Measurements from ENCODE around the gene CADM1.
"Not testable (repeated sequence)": the region's sequence is repeated elsewhere in the genome, so short reads cannot be mapped to it uniquely, and the experiment has no call there.

CADM1 gene

GRCh38 chr11:115475564-115475963 is 28.7 kb downstream of the CADM1 start:
- Mint-ChIP-seq H3K27me3 (no peaks in the 10 kb centered on the region), H3K27ac (no peak overlapping the region), H3K4me1 (ENCODE audit: low read depth) (no peaks in the 10 kb centered on the region), H3K4me3 (no peak overlapping the region), H3K36me3 (ENCODE audit: low read depth) (no peaks in the 10 kb centered on the region), H3K9me3 (no peaks in the 10 kb centered on the region)

- not testable (repeated sequence) for H3K4me3 Mint-ChIP-seq; H3K4me1 Mint-ChIP-seq (ENCODE audit: low read depth); H3K36me3 Mint-ChIP-seq (ENCODE audit: low read depth); H3K27ac Mint-ChIP-seq; H3K9me3 Mint-ChIP-seq; H3K27me3 Mint-ChIP-seq
Observed at GRCh38 chr11:115474306-115474705, 29.9 kb downstream of the CADM1 start.

DNA sequence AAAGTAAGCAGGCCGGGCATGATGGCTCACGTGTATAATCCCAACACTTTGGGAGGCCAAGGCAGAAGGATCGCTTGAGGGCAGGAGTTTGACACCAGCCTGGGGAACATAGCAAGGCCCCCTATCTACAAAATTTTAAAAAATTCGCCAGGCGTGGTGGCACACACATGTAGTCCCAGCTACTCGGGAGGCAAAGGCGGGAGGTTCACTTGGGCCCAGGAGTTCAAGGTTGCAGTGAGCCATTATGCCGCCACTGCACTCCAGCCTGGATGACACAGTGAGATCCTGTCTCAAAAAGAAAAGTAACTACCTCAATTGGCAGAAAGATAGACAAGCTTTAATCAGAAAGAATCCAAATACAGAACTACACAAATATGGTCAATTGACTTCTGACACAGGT is 31.0 kb downstream of the CADM1 start:
- Mint-ChIP-seq H3K36me3 (ENCODE audit: low read depth) (no peaks in the 10 kb centered on the region), H3K4me3 (no peak overlapping the region), H3K27ac (no peak overlapping the region), H3K9me3 (no peaks in the 10 kb centered on the region), H3K4me1 (ENCODE audit: low read depth) (no peaks in the 10 kb centered on the region), H3K27me3 (no peaks in the 10 kb centered on the region)

GRCh38 chr11:115471367-115471766 is 32.8 kb downstream of the CADM1 start:
- H3K9me3 Mint-ChIP-seq = no peaks in the 10 kb centered on the region
- H3K27me3 Mint-ChIP-seq = peaks cover 2% of the 10 kb centered on the region

GRCh38 chr11:115470928-115471327 is 33.3 kb downstream of the CADM1 start:
- Mint-ChIP-seq H3K4me3 (no peak overlapping the region), H3K9me3 (no peaks in the 10 kb centered on the region), H3K36me3 (ENCODE audit: low read depth) (no peaks in the 10 kb centered on the region), H3K27ac (no peak overlapping the region), H3K4me1 (ENCODE audit: low read depth) (no peaks in the 10 kb centered on the region), H3K27me3 (peaks cover 2% of the 10 kb centered on the region)

More at GRCh38 chr11:115471367-115471766, 32.8 kb downstream of the CADM1 start:
- Mint-ChIP-seq H3K4me1 (ENCODE audit: low read depth) (no peaks in the 10 kb centered on the region), H3K27ac (no peak overlapping the region), H3K36me3 (ENCODE audit: low read depth) (no peaks in the 10 kb centered on the region), H3K4me3 (no peak overlapping the region)

- Mint-ChIP-seq H3K4me3 (no peak overlapping the region), H3K36me3 (ENCODE audit: low read depth) (no peaks in the 10 kb centered on the region), H3K27me3 (peaks cover 2% of the 10 kb centered on the region), H3K4me1 (ENCODE audit: low read depth) (no peaks in the 10 kb centered on the region), H3K9me3 (no peaks in the 10 kb centered on the region), H3K27ac (no peak overlapping the region)
Observed at GRCh38 chr11:115469361-115469760, 34.9 kb downstream of the CADM1 start.

DNA sequence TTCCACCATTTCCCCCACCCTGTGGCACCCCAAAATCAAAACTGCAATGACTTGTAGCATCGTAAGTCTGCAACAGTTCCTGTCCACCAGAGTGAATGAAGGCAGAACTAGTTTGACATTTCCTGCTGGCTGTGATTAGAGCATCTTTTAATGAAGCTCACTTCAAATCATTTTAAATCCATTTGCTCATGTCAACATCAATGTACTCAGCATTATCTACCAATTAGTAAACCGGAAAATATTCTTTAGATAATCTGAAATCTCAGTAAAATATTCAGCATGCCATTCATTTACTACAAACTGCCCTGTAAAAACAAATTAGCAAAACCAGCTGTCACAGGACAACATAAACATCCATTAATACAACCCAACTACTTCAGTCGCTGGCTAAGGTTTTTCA is 38.1 kb downstream of the CADM1 start:
- no peak overlapping the region for H3K27ac Mint-ChIP-seq
- H3K4me1 Mint-ChIP-seq (ENCODE audit: low read depth) = no peaks in the 10 kb centered on the region
- no peaks in the 10 kb centered on the region for H3K9me3 Mint-ChIP-seq
- peaks cover 2% of the 10 kb centered on the region for H3K27me3 Mint-ChIP-seq
- no peaks in the 10 kb centered on the region for H3K36me3 Mint-ChIP-seq (ENCODE audit: low read depth)
- no peak overlapping the region for H3K4me3 Mint-ChIP-seq

- Mint-ChIP-seq H3K27me3 (peaks cover 2% of the 10 kb centered on the region), H3K36me3 (ENCODE audit: low read depth) (no peaks in the 10 kb centered on the region), H3K4me1 (ENCODE audit: low read depth) (no peaks in the 10 kb centered on the region), H3K27ac (no peak overlapping the region), H3K9me3 (no peaks in the 10 kb centered on the region), H3K4me3 (no peak overlapping the region)
Observed at GRCh38 chr11:115464269-115464668, 39.9 kb downstream of the CADM1 start.

- Mint-ChIP-seq H3K27me3 (peaks cover 2% of the 10 kb centered on the region), H3K4me1 (ENCODE audit: low read depth) (no peaks in the 10 kb centered on the region), H3K36me3 (ENCODE audit: low read depth) (no peaks in the 10 kb centered on the region), H3K9me3 (no peaks in the 10 kb centered on the region), H3K27ac (no peak overlapping the region), H3K4me3 (no peak overlapping the region)
Observed at GRCh38 chr11:115463606-115464005, 40.6 kb downstream of the CADM1 start.

DNA sequence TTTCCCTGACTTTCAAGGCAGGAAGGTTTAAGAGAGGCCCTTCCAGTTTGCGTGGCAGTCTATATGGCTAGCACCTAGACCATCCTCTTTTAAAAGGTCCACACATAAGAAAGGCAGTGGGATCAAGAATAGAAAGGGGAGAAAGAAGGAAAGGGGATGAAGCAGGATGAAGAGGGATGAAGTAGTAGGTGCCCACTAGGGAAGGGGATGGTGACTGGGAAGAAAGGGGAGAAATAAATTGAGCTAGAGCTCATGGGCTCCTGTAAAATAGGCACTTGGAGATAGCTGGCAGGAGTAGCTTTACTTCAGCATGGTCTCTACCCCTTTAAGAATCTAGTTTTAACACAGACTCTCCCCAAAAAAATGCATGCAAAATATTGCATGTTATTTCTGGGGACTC is 41.5 kb downstream of the CADM1 start:
- no peak overlapping the region for H3K4me3 Mint-ChIP-seq
- peaks cover 2% of the 10 kb centered on the region for H3K27me3 Mint-ChIP-seq
- no peaks in the 10 kb centered on the region for H3K9me3 Mint-ChIP-seq
- no peak overlapping the region for H3K27ac Mint-ChIP-seq
- H3K36me3 Mint-ChIP-seq (ENCODE audit: low read depth) = no peaks in the 10 kb centered on the region
- no peaks in the 10 kb centered on the region for H3K4me1 Mint-ChIP-seq (ENCODE audit: low read depth)

DNA sequence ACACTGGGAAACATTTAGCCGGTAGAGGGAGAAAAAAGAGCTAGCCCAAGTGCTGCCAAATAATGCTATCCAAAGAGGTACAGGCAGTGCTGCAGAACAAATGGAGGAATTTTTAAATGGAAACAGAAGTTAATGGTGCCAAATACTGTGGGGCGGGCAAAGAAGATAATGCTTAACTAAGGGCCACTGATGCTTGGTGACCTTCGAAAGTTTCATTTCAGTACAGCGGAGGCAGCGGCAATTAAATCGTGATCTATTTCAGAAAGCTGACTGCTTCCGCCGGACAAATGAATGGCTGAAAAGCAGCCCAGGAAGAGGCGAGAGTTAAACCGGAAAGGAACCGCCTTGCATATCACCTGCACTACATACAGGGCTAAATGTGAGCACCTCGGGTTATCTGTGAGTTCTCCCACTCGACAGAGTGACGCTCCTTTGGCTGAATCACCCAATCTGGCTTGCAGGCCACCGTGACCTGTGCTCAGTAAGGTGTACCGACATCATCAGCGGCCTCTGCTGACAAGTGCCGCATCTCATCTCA is 42.1 kb downstream of the CADM1 start:
- Mint-ChIP-seq H3K9me3 (no peaks in the 10 kb centered on the region), H3K27me3 (peaks cover 1% of the 10 kb centered on the region), H3K4me3 (no peak overlapping the region), H3K4me1 (ENCODE audit: low read depth) (no peaks in the 10 kb centered on the region), H3K27ac (no peak overlapping the region), H3K36me3 (ENCODE audit: low read depth) (no peaks in the 10 kb centered on the region)

- Mint-ChIP-seq H3K27ac (no peak overlapping the region), H3K36me3 (ENCODE audit: low read depth) (no peaks in the 10 kb centered on the region), H3K9me3 (no peaks in the 10 kb centered on the region), H3K4me3 (no peak overlapping the region), H3K27me3 (peaks cover 6% of the 10 kb centered on the region), H3K4me1 (ENCODE audit: low read depth) (no peaks in the 10 kb centered on the region)
Observed at GRCh38 chr11:115460512-115460911, 43.7 kb downstream of the CADM1 start.

GRCh38 chr11:115459563-115459962 is 44.7 kb downstream of the CADM1 start:
- no peaks in the 10 kb centered on the region for H3K4me1 Mint-ChIP-seq (ENCODE audit: low read depth)
- H3K4me3 Mint-ChIP-seq = no peak overlapping the region
- peaks cover 6% of the 10 kb centered on the region for H3K27me3 Mint-ChIP-seq
- H3K9me3 Mint-ChIP-seq = no peaks in the 10 kb centered on the region
- H3K27ac Mint-ChIP-seq = no peak overlapping the region
- H3K36me3 Mint-ChIP-seq (ENCODE audit: low read depth) = no peaks in the 10 kb centered on the region

- H3K9me3 Mint-ChIP-seq = no peaks in the 10 kb centered on the region
- H3K27ac Mint-ChIP-seq = no peak overlapping the region
- H3K4me1 Mint-ChIP-seq (ENCODE audit: low read depth) = no peaks in the 10 kb centered on the region
- peaks cover 6% of the 10 kb centered on the region for H3K27me3 Mint-ChIP-seq
- no peak overlapping the region for H3K4me3 Mint-ChIP-seq
- H3K36me3 Mint-ChIP-seq (ENCODE audit: low read depth) = no peaks in the 10 kb centered on the region
Observed at GRCh38 chr11:115458877-115459276, 45.3 kb downstream of the CADM1 start.

DNA sequence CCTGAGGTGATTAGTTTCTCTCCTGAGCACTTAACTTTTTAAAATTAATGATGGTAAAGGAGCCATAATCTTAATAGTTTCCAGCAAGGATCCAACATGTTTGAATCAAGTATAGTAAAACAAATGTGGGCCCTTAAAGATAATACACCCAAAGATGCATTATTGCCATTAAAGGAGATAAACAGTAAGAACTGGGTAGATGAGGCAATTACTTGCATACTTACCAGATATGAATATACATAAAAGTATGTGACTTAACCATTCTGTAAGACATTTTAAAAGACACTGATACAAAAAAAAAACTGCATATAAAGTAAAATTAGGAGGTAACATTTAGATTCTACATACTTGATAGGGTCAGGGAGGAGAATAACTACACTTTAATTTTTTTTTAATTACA is 48.2 kb downstream of the CADM1 start:
- Mint-ChIP-seq H3K27me3 (peaks cover 6% of the 10 kb centered on the region), H3K4me3 (no peak overlapping the region), H3K9me3 (no peaks in the 10 kb centered on the region), H3K36me3 (ENCODE audit: low read depth) (no peaks in the 10 kb centered on the region), H3K27ac (no peak overlapping the region), H3K4me1 (ENCODE audit: low read depth) (no peaks in the 10 kb centered on the region)

GRCh38 chr11:115455613-115456012 is 48.6 kb downstream of the CADM1 start:
- no peak overlapping the region for H3K4me3 Mint-ChIP-seq
- H3K27ac Mint-ChIP-seq = no peak overlapping the region
- H3K9me3 Mint-ChIP-seq = no peaks in the 10 kb centered on the region
- no peaks in the 10 kb centered on the region for H3K4me1 Mint-ChIP-seq (ENCODE audit: low read depth)
- H3K27me3 Mint-ChIP-seq = peaks cover 6% of the 10 kb centered on the region
- H3K36me3 Mint-ChIP-seq (ENCODE audit: low read depth) = no peaks in the 10 kb centered on the region
